ENCODE measurements around the gene STOX2. TPM values are rescaled to one million over a fixed set of nuclear protein-coding genes. Genes with fewer than 3 reads are reported as not detected.

Gene STOX2
- total RNA-seq, 2 donors from 2014 or later: 18.5 to 25.8 TPM

GRCh38 chr4:183986291-183986970 lies 81.3 kb downstream of the STOX2 start:
- H3K27ac ChIP-seq: peak overlapping the region; percentile 86 to 94

DNA sequence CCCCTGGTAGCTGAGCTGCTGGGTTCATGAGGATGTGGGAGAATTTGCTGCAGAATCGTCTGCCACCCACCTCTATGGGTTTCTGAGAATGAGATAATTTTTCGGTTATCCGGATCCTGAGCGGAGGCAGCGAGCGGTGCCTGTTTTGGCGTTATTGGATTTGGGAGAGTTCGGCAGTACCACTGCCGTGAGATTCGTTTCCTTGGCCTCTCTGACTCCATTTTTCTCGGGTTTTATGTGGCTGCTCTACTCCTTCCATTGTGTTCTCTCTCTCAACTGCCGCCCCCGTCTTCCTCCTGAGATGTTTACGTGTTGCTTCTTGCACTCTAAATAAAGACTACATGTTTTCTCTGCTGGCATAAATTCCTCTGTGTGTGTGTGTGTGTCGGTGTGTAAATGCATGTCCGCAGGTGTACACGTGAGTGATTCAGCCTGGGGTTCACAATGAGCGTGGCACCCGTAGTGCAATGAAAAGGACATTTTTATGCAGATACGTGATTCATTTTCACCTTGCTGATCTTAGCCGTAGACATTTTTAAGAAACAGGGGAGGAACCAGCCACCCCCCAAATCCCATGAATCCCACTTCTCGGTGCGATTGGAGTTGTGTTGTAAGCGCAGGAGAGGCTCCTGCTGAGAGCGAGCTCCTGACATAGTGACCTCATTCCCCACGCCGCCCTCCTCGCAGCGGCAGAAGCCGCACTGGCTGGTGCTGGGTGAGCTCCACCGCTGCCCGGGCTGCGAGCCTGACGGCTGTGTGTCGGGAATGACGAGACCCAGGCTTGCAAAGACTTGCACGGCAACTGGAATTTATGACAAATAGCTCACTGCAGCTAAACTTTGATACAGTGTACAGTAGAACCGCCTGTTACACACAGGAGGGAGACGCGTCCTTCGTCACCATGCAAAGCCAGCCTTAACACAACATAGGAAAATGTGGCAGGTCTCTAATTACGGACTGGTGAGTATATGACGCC lies 82.2 kb downstream of the STOX2 start:
- H3K9me3 ChIP-seq: no peaks in the 10 kb centered on the region
- no peaks in the 10 kb centered on the region for H3K27me3 ChIP-seq
- peak overlapping the region; percentile 86 to 94 for H3K27ac ChIP-seq
- no peak for TF ChIP-seq CTCF (IDR thresholded peaks at IDR 0.05)
- DNase-seq (ENCODE audit: low spot score): peak; percentile 82
- no peaks in the 10 kb centered on the region for H3K36me3 ChIP-seq
- peaks cover 0 to 29% of the 10 kb centered on the region in 2 donors for H3K4me1 ChIP-seq
- peak overlapping the region; percentile 24 to 47 for H3K4me3 ChIP-seq

More at GRCh38 chr4:183986291-183986970, 81.3 kb downstream of the STOX2 start:
- Histone ChIP-seq H3K27me3 (no peaks in the 10 kb centered on the region), H3K9me3 (no peaks in the 10 kb centered on the region), H3K36me3 (no peaks in the 10 kb centered on the region), H3K4me3 (no peak overlapping the region), H3K4me1 (peaks cover 0 to 29% of the 10 kb centered on the region in 2 donors)
- DNase-seq (ENCODE audit: low spot score): no peak
- no peak for TF ChIP-seq CTCF (IDR thresholded peaks at IDR 0.05)

- H3K36me3 ChIP-seq: no peaks in the 10 kb centered on the region
- TF ChIP-seq CTCF (IDR thresholded peaks at IDR 0.05): no peak
- H3K9me3 ChIP-seq: no peaks in the 10 kb centered on the region
- H3K4me1 ChIP-seq: peaks cover 0 to 29% of the 10 kb centered on the region in 2 donors
- peak overlapping the region; percentile 30 to 47 for H3K4me3 ChIP-seq
- H3K27me3 ChIP-seq: no peaks in the 10 kb centered on the region
- H3K27ac ChIP-seq: peak overlapping the region; percentile 86 to 94
- DNase-seq (ENCODE audit: low spot score): peak; percentile 93
Measured at GRCh38 chr4:183987987-183988392, 82.9 kb downstream of the STOX2 start.

GRCh38 chr4:183988874-183989273 lies 83.8 kb downstream of the STOX2 start:
- no peaks in the 10 kb centered on the region for H3K27me3 ChIP-seq
- H3K4me1 ChIP-seq: peaks cover 0 to 29% of the 10 kb centered on the region in 2 donors
- no peaks in the 10 kb centered on the region for H3K9me3 ChIP-seq
- H3K27ac ChIP-seq: peak overlapping the region; percentile 86 to 94
- TF ChIP-seq CTCF (IDR thresholded peaks at IDR 0.05): no peak
- no peak for DNase-seq (ENCODE audit: low spot score)
- no peaks in the 10 kb centered on the region for H3K36me3 ChIP-seq
- H3K4me3 ChIP-seq: peak overlapping the region; percentile 30 to 47

- Histone ChIP-seq H3K27me3 (no peaks in the 10 kb centered on the region), H3K9me3 (no peaks in the 10 kb centered on the region), H3K36me3 (no peaks in the 10 kb centered on the region), H3K4me3 (no peak overlapping the region), H3K4me1 (peaks cover 0 to 29% of the 10 kb centered on the region in 2 donors), H3K27ac (peak overlapping the region; percentile 86 to 94)
- DNase-seq (ENCODE audit: low spot score): no peak
- no peak for TF ChIP-seq CTCF (IDR thresholded peaks at IDR 0.05)
Measured at GRCh38 chr4:183989461-183989860, 84.4 kb downstream of the STOX2 start.
